GM21717 (cell line): ENCODE data around the gene HOXA3.

Source experiments
- ATAC-seq: cut with Tn5 transposase; IDR thresholded peaks from one replicate; pipeline ENCODE4 v1.9.1; 2021; ENCODE audit warnings: mild to moderate bottlenecking, moderate library complexity; ENCODE audit not compliant: unreplicated experiment

Gene HOXA3

GRCh38 chr7:27131390-27131819 is 21.0 kb downstream of the HOXA3 start:
- ATAC-seq, result no peak

GRCh38 chr7:27130540-27131389 is 21.6 kb downstream of the HOXA3 start, which contains the start of gene HOXA4:
Gene HOXA4, minus strand, starts transcription at chr7:27130757. Its CDS starts 24 bp downstream, at chr7:27130733.
- no peak for ATAC-seq

- no peak for ATAC-seq
Measured at GRCh38 chr7:27129729-27130539, 22.4 kb downstream of the HOXA3 start.

- ATAC-seq, result no peak
Measured at GRCh38 chr7:27128776-27129728, 23.3 kb downstream of the HOXA3 start.

- no peak for ATAC-seq
Measured at GRCh38 chr7:27128034-27128433, 24.3 kb downstream of the HOXA3 start.

- no peak for ATAC-seq
Measured at GRCh38 chr7:27126596-27127327, 25.6 kb downstream of the HOXA3 start.

GRCh38 chr7:27125986-27126394 is 26.4 kb downstream of the HOXA3 start:
- ATAC-seq, result no peak

GRCh38 chr7:27124902-27125689 is 27.3 kb downstream of the HOXA3 start:
- no peak for ATAC-seq

GRCh38 chr7:27124096-27124901 is 28.1 kb downstream of the HOXA3 start:
- ATAC-seq, result no peak

GRCh38 chr7:27123477-27124053 is 28.8 kb downstream of the HOXA3 start:
- ATAC-seq, result no peak

- no peak for ATAC-seq
Measured at GRCh38 chr7:27123007-27123476, 29.3 kb downstream of the HOXA3 start.

GRCh38 chr7:27122077-27122910 is 30.1 kb downstream of the HOXA3 start:
- no peak for ATAC-seq

GRCh38 chr7:27121684-27122076 is 30.7 kb downstream of the HOXA3 start:
- no peak for ATAC-seq

GRCh38 chr7:27119412-27119911 is 32.9 kb downstream of the HOXA3 start:
- ATAC-seq, result no peak

GRCh38 chr7:27118580-27118979 is 33.8 kb downstream of the HOXA3 start:
- no peak for ATAC-seq

GRCh38 chr7:27117887-27118491 is 34.4 kb downstream of the HOXA3 start:
- ATAC-seq, result no peak
